Activated naive CD8-positive, alpha-beta T cell treated with anti-CD3 and anti-CD28 coated beads, Interleukin-2, amount 50 U/mL, for 16 hours (primary cell): ENCODE measurements around the gene CIITA.
"Not testable (repeated sequence)": the region's sequence is repeated elsewhere in the genome, so short reads cannot be mapped to it uniquely, and the experiment has no call there.

ENCODE experiments used
- DNase-seq: peaks from one replicate; pipeline ENCODE4 v3.0.0-alpha.2; 2020; ENCODE audit warnings: low read depth, low spot score

Gene CIITA

DNA sequence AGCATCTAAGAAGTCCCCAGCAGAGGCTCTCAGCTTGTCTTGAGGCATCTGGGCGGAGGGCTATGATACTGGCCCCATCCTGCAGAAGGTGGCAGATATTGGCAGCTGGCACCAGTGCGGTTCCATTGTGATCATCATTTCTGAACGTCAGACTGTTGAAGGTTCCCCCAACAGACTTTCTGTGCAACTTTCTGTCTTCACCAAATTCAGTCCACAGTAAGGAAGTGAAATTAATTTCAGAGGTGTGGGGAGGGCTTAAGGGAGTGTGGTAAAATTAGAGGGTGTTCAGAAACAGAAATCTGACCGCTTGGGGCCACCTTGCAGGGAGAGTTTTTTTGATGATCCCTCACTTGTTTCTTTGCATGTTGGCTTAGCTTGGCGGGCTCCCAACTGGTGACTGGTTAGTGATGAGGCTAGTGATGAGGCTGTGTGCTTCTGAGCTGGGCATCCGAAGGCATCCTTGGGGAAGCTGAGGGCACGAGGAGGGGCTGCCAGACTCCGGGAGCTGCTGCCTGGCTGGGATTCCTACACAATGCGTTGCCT, at the start of gene CIITA:
Gene CIITA (plus strand): TSS at position 404 of the 543 bp plus-strand sequence. CDS start 129 bp downstream, at position 533.
- no peak for DNase-seq

- no peak for DNase-seq
Observed at GRCh38 chr16:10827691-10828341, 49.2 kb upstream of the CIITA start.

DNA sequence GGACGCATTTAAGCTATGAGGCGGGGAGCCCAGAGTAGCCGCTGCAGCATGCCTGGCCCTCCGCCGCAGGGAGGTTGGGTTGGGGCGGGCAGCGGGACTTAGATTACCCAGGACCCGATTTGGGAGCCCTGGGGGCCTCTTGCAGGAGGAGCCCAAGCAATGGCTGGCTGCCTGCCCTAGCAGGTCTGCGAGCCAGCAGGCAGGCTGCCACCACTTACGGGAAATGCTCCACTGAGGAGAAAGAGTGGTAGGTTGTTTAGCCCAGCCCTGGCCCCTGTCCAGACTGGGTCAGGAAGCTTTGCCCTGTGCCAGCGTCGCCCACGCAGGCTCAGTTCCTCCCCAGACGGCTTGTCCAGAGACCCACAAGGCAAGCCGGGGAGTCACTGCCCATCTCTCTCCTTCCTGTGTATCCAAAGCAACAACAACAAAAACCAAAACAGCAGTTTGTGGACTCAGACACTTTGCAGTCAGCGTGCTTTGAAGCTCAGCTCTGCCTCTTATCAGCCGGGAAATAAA, 48.1 kb upstream of the CIITA start:
- no peak for DNase-seq

- DNase-seq, result not testable (repeated sequence)
Observed at GRCh38 chr16:10829390-10830098, 47.5 kb upstream of the CIITA start.

- DNase-seq, result not testable (repeated sequence)
Observed at GRCh38 chr16:10830240-10830639, 46.8 kb upstream of the CIITA start.

DNA sequence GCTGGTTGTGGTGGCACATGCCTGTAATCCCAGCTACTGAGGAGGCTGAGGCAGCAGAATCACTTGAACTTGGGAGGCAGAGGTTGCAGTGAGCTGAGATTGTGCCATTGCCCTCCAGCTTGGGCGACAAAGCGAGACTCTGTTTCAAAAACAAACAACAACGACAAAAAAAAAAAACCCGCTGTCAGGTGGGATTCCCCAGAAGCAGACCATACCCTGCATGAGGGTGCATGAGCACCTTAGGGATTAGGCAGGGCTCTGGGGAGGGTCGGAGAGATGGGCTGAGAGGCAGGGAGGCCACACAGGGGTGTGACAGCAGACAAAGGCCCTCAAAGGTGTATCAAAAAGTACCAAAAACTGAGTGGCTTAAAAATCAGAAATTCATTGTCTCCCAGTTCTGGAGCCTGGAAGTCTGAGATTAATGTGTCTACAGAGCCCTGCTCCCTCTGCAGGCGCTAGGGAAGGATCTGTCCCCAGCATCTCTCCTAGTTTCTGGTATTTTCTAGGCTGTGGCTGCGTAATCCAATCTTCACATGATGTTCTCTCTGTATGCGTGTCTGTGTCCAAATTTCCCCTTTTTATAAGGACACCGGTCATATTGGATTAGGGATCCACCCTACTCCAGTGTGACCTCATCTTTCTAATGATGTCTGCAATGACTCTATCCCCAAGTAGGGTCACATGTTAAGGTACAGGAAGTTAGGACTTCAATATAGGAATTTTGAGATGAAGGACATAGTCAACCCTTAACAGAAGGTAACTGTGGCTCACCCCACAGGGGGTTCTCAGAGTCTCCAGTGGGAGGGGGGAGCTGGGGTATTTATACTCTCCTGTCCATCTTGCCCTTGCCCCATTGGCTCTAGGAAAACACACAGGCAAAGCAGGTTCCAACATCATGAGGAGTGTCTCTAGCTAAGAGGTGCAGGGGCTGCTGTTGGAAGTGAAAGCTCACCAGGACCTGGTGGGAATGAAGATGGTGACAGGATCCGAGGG, 44.8 kb upstream of the CIITA start:
- no peak for DNase-seq

DNA sequence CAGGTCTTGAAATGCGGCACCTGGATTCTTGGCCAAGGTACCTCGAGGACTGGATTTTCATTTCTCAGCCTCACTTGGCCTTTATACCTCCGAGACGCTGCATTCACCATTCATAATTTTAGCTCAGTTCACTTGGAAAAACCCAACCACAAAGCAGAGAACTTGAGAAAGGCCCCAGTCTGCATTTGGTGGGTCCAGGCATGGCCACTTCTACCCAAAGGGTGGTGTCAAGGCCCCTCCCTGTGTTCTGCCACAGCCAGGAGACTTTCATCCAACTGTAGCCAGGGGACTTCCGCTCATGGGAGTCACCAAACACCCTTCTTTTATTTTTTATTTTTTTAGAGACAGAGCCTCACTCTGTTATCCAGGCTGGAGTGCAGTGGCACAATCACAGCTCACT, 43.7 kb upstream of the CIITA start:
- no peak for DNase-seq

DNA sequence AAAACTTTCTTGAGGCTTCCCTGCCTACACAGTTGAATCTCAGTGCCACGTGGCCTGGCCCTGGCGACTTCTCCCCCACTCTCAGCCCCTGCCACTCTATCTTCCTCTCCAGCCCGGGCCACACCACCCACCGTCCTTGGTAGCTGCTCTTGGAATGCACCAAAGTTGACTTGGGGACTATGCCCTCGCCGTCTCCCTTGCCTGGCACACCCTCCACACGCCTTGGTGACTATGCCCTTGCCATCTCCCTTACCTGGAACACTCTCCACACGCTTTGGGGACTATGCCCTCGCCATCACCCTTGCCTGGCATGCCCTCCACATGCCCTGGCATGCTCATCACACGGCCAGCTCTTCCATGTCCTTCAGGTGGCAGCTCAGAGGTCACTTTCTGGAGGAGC, 42.9 kb upstream of the CIITA start:
- no peak for DNase-seq

DNA sequence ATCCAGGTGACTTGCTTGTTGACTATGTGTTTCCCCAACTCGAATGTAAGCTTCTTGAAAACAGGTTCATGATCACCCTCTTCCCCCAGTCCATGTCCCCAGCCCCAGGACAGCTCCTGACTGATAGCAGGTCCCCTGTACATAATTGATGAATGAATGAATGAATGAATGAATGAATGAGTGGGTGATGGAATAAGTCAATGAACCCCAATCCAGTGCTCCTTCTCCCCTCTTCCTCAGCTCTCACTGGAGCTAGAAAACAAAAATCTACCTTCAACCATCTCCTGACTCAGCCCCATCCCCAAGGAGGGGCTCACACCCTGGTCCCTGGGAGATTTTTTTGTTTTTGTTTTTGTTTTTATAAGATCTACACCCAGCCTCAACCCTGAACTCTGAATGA, 42.2 kb upstream of the CIITA start:
- no peak for DNase-seq

GRCh38 chr16:10835281-10835931, 41.6 kb upstream of the CIITA start:
- DNase-seq, result no peak

GRCh38 chr16:10836174-10836853, 40.7 kb upstream of the CIITA start:
- DNase-seq, result no peak

DNA sequence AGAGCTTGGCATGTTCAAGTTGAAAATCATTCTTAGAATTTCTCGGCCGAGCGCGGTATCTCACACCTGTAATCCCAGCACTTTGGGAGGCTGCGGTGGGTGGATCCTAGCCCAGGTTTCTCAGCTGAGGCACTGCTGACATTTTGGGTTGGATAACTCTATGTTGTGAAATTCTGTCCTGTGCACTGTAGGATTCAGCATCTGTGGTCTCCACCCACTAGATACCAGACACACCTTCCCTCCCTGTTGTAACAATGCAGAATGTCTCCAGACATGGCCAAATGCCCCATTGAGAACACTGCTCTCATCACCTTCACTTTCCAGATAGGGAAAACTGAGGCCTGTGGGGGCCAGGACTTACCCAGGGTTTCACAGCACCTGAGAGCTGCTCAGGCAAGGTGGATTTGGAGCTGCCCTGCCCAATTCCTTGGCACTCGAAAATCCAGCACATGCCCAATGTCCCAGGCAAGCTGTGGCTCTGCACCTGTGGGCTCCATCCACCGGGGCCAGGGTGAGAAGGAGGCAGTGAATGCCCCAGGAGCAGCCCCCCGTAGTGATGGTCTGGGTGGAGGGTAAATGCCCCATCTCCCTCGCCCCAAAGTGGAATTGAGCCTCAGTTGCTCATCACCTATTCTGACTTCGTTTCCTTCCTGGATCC, 38.3 kb upstream of the CIITA start:
- no peak for DNase-seq

GRCh38 chr16:10839279-10839666, 37.7 kb upstream of the CIITA start:
- no peak for DNase-seq

DNA sequence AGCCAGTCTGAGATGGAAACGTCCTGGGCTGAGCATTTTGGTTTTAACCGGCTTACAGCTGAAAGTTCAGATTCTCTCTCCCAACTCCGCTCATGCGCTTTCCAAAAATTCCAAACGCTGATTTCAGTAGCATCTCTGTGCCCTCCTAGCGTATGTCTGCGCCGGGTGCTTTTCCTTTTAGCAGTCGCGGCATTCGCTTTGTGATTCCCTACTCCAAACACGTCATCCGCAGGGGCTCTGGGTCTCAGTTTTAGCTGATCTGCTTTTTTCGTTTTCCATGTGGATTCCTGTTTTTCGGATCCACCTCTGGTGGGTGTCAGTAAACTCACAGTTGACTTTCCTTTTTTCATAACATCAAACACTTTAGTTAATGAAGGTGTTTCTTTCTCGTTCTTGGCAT, 36.3 kb upstream of the CIITA start:
- DNase-seq, result no peak

DNA sequence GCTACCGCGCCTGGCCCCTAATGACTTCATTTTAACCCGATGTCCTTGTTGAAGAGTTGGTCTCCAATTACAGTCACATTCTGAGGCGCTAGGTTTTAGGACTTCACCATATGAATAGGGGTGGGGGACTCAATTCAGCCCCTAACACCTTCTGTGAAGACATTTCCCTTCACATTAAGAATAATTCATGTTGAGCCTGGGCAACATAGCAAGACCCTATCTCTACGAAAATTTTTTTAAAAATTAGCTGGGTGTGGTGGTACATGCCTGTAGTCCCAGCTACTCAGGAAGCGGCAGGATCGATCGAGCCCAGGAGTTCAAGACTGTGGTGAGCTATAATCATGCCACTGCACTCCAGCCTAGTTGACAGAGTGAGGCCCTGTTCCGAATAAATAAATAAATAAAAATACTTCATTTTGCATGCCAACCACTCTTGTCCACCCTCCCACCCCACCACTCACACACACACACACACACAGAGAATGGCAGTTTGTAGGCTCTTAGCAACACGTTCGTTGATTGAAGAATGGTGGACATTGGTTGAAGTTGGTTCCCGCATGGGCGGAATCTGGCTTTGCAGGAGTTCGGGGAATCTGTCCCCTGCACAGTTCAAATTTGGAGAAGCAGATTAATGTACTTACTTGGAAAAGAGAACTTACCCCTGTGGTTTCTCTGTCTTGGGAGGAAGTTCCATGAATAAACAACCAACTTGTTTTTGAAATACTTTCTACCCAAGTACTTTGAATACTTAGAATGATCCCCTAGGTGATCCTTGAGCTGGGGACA, 30.6 kb upstream of the CIITA start:
- DNase-seq, result no peak

- no peak for DNase-seq
Observed at GRCh38 chr16:10847176-10847575, 29.8 kb upstream of the CIITA start.

DNA sequence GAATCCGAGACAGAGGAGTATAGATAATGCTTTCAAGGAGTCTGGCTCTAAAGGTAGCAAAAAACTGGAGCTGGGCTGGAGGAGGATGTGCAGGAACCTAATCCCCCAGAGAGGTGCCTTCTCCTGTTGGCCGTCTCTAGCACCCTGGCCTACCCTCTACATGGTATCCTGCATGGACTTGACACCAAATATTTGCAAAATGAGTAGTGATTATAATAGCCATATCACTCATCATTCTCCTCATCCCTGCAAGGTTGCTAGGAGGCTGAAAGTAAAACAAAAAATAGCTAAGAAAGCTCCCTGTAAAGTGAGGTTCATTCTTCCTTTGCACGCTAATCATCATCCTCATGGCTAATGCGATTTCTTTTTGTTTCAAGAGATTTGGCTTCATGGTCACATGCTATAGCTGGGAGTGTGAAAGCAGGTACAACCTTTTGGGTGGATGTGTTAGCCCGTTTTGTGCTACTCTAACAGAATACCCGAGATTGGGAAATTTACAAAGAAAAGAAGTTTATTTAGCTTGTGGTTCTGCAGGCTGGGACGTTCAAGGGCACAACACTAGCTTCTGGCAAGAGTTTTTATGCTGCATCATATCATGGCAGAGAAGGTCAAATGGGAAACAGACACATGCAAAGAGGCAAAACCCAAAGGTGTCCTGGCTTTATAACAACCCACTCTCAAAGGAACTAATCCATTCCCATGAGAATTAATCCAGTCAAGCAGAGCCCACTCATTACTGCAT, 27.1 kb upstream of the CIITA start:
- DNase-seq, result no peak

DNA sequence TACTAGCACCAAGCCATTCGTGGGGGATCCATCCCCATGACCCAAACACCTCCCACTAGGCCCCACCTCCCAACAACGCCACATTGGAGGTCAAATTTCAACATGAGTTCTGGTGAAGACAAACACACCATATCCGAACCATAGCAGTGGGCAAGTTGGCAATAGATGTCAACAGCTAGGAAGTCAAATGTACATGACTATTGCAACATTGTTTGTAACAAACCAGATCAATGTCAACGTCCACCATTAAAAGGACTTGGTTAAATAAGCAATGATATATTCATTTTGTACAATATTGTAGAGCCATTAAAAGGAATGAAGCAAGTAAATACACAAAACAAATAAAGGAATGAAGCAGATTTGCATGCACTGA, 26.5 kb upstream of the CIITA start:
- no peak for DNase-seq

DNA sequence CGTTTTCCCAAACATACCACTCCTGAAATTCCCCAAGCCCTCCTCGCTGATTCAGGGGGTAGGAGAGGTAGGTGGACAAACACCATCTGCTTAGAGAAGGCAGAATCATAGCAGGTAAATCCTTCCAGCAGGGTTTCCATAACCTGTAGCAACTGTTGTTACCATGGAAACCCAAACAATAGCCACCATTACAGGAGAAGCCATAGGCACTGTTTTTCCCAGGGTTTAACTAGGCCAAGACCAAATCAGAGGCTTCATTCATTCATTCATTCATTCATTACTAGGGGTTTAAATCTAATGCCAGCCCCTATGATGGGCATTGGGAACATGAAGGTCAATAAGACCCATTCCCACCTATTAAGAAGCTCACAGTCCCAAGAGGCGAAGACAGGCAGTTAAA, 25.5 kb upstream of the CIITA start:
- DNase-seq, result no peak
